Measurements from ENCODE around the gene SAMD4A.

The SAMD4A gene

GRCh38 chr14:54674046-54674741 is 107.3 kb downstream of the SAMD4A start:
- no peak overlapping the region for H3K27ac ChIP-seq

GRCh38 chr14:54675236-54676128 is 108.6 kb downstream of the SAMD4A start:
- H3K27ac ChIP-seq = no peak overlapping the region
- no peak for TF ChIP-seq CTCF (conservative IDR thresholded peaks at IDR 0.05)
- no peak for TF ChIP-seq ZFX (IDR thresholded peaks at IDR 0.05)

More at GRCh38 chr14:54674046-54674741, 107.3 kb downstream of the SAMD4A start:
- TF ChIP-seq ZFX (IDR thresholded peaks at IDR 0.05) (no peak), CTCF (conservative IDR thresholded peaks at IDR 0.05) (no peak)

GRCh38 chr14:54676812-54677708 is 110.1 kb downstream of the SAMD4A start:
- no peak overlapping the region for H3K27ac ChIP-seq
- TF ChIP-seq ZFX (IDR thresholded peaks at IDR 0.05) (no peak), CTCF (conservative IDR thresholded peaks at IDR 0.05) (no peak)

GRCh38 chr14:54680651-54681050 is 113.7 kb downstream of the SAMD4A start:
- H3K27ac ChIP-seq = no peak overlapping the region
- no peak for TF ChIP-seq ZFX (IDR thresholded peaks at IDR 0.05)
- TF ChIP-seq CTCF (conservative IDR thresholded peaks at IDR 0.05) = no peak

GRCh38 chr14:54681811-54682261 is 114.9 kb downstream of the SAMD4A start:
- no peak for TF ChIP-seq ZFX (IDR thresholded peaks at IDR 0.05)
- no peak for TF ChIP-seq CTCF (conservative IDR thresholded peaks at IDR 0.05)
- H3K27ac ChIP-seq = no peak overlapping the region

- TF ChIP-seq CTCF (conservative IDR thresholded peaks at IDR 0.05) = no peak
- TF ChIP-seq ZFX (IDR thresholded peaks at IDR 0.05) = no peak
- no peak overlapping the region for H3K27ac ChIP-seq
Measured at GRCh38 chr14:54682578-54682977, 115.7 kb downstream of the SAMD4A start.

Data from C4-2B (cell line).